Skin of body (tissue), 3 donors: ENCODE data around the gene SPRR2G. TPM values are rescaled to one million over a fixed set of nuclear protein-coding genes. Genes with fewer than 3 reads are reported as not detected.
"Not testable (repeated sequence)": the region's sequence is repeated elsewhere in the genome, so short reads cannot be mapped to it uniquely, and the experiment has no call there.

Experiments used
- DNase-seq: peaks from one replicate; lab custom pipeline; 2025; lab: John Stamatoyannopoulos, UW
- small RNA-seq: library from RNA; depleted of rRNA; stranded (forward); fragments of <200 nt; gene quantifications from one replicate; pipeline ENCODE3, GENCODE V24; 2014; ENCODE audit warnings: low replicate concordance
- total RNA-seq: library from RNA; depleted of rRNA; stranded (reverse); fragments of >200 nt; gene quantifications from one replicate; pipeline ENCODE4 v1.2.3, GENCODE V29; 2014

SPRR2G gene
- total RNA-seq, 1 donor from 2014 or later, result 13.6 TPM

DNA sequence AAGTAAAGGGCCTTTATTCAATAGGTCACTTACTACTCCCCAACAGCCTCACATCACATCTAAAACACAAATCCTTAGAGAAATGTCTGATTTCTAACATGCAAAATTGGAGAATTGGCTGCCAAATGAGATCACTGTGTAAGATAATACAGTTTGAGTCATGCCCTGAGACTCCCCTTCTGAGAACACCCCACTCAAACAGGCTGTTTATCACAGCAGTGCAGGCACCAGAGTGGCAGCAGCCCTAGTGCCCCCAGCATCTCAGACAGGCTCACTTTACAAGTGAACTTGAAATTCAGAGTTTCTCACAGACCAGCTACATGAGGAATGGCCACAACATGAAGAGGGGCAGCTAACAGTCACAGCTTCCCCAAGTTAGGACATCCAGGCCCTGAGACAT lies 35.4 kb downstream of the SPRR2G start:
- not testable (repeated sequence) for DNase-seq

DNA sequence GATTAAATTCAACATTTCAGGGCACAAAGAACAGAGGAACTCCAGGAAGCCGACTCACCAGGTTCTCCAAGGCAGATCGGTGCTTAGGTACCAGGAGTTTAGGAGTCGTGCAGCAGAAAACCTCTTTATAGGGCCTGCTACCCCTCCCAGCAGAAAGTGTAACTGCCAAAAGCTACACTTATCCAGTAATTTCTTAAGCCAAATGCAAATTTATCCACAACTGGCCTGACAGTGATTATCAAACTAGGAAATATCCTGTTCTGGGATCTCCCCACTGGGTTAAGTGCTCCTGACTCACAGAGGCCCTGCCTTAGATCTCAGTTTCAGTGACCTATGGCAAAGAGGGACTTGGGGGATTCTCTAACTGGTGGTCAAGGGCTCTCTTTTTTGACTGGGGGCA lies 37.3 kb downstream of the SPRR2G start, which contains the start of gene SPRR2F:
SPRR2F (minus strand) TSS at position 101 of the 400 bp plus-strand sequence. CDS start 783 bp downstream, outside the sequence.
- DNase-seq, result no peak

GRCh38 chr1:153112454-153112853 lies 38.2 kb downstream of the SPRR2G start:
- DNase-seq, result not testable (repeated sequence)

DNA sequence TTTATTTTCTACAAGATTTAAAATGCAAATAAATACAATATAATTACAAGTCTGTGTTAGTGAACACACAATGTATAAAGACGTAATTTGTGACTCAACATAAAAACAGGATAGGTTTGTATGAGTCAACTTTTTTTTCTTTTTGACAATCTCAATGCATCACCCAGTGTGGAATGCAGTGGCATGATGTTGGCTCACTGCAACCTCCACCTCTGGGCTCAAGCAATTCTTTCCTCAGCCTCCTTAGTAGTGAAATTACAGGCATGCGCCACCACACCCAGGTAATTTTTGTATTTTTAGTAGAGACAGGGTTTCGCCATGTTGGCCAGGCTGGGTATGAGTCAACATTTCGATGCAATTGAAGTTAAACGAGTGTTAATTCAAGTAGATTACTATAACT lies 50.4 kb downstream of the SPRR2G start:
- no peak for DNase-seq

Small RNA genes lying within 50 kb of the gene (small RNA-seq; reads per million reads assigned to genes)
- gene SPRR2C, result not detected

Other genes starting within 250 kb of the SPRR2G start
- gene IVL, start 242.3 kb downstream of the SPRR2G start, total RNA-seq, result 71.5 TPM
- gene SPRR5, start 203.7 kb downstream of the SPRR2G start, total RNA-seq, result 1.8 TPM
- 17.7 TPM for gene SPRR4, start 180.2 kb downstream of the SPRR2G start, total RNA-seq
- 6.1 TPM for gene SPRR1A, start 166.8 kb downstream of the SPRR2G start, total RNA-seq
- 0.69 TPM for gene SPRR3, start 149.1 kb downstream of the SPRR2G start, total RNA-seq
- gene SPRR1B, start 119.7 kb downstream of the SPRR2G start, total RNA-seq, result 22.3 TPM
- 11.3 TPM for gene SPRR2D, start 109.8 kb downstream of the SPRR2G start, total RNA-seq
- 1.6 TPM for gene SPRR2A, start 93.4 kb downstream of the SPRR2G start, total RNA-seq
- not detected for gene SPRR2B, start 79.3 kb downstream of the SPRR2G start, total RNA-seq
- gene SPRR2E, start 56.4 kb downstream of the SPRR2G start, total RNA-seq, result 16.7 TPM
- gene SPRR2F, start 37.4 kb downstream of the SPRR2G start, total RNA-seq, result not detected
- not detected for gene LELP1, start 52.5 kb upstream of the SPRR2G start, total RNA-seq
- 187 TPM for gene PRR9, start 66.7 kb upstream of the SPRR2G start, total RNA-seq
- 39.6 TPM for gene LORICRIN, start 108.8 kb upstream of the SPRR2G start, total RNA-seq
- gene PGLYRP3, start 162.1 kb upstream of the SPRR2G start, total RNA-seq, result 4.4 TPM
- gene PGLYRP4, start 198.0 kb upstream of the SPRR2G start, total RNA-seq, result 4.3 TPM
- gene S100A9, start 207.0 kb upstream of the SPRR2G start, total RNA-seq, result 1,024 TPM
- 63.8 TPM for gene S100A12, start 224.7 kb upstream of the SPRR2G start, total RNA-seq
- 337 TPM for gene S100A8, start 240.2 kb upstream of the SPRR2G start, total RNA-seq